Measurements from ENCODE around the gene TACC2.
"Not testable (repeated sequence)": the region's sequence is repeated elsewhere in the genome, so short reads cannot be mapped to it uniquely, and the experiment has no call there.

The TACC2 gene

DNA sequence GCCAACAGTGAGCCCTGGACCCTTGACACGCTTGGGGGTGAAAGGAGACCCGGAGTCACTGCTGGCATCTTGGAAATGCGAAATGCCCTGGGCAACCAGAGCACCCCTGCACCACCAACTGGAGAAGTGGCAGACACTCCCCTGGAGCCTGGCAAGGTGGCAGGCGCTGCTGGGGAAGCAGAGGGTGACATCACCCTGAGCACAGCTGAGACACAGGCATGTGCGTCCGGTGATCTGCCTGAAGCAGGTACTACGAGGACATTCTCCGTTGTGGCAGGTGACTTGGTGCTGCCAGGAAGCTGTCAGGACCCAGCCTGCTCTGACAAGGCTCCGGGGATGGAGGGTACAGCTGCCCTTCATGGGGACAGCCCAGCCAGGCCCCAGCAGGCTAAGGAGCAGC is 98.5 kb downstream of the TACC2 start:
- no peak for DNase-seq (ENCODE audit: low read depth in 2 of 2, low spot score in 1 of 2)

GRCh38 chr10:122089311-122090017 is 100.5 kb downstream of the TACC2 start:
- no peak for DNase-seq (ENCODE audit: low read depth in 2 of 2, low spot score in 1 of 2)

- DNase-seq (ENCODE audit: low read depth in 2 of 2, low spot score in 1 of 2): no peak
Observed at GRCh38 chr10:122091722-122092121, 102.8 kb downstream of the TACC2 start.

DNA sequence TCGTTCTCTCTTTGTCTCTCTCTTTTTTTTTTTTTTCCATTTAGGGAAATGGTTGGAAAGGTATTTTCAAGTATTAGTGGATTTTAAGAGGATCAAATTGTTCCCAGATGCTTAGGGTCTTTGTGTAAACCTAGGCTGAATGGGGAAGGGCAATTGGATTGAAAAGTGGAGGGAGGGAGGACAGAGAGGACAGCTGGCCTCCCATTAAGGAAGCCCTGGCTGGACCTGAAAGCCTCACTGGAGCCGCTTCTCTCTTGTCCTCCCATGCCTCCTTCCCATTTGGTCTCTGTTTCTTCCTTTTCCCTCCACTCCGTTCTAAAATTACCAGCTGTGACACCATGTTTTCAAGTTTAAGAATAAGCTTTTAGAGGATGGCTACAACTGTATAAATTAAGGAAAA is 104.1 kb downstream of the TACC2 start:
- DNase-seq (ENCODE audit: low read depth in 2 of 2, low spot score in 1 of 2): no peak

DNA sequence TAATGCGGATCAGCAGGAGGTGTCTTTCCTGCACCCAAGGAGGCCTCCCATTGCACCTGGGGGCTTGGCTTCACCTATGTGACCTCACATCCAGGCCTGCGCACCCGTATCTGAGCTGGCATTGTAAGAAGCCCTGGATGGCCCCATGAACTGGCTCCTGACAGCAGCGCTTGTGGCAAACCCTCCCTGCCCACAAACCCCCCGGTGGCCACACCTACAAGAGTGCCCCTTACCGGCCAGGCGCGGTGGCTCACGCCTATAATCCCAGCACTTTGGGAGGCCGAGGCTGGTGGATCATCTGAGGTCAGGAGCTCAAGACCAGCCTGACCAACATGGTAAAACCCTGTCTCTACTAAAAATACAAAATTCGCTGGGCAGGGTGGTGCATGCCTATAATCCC is 107.2 kb downstream of the TACC2 start:
- not testable (repeated sequence) for DNase-seq (ENCODE audit: low read depth in 2 of 2, low spot score in 1 of 2)

DNA sequence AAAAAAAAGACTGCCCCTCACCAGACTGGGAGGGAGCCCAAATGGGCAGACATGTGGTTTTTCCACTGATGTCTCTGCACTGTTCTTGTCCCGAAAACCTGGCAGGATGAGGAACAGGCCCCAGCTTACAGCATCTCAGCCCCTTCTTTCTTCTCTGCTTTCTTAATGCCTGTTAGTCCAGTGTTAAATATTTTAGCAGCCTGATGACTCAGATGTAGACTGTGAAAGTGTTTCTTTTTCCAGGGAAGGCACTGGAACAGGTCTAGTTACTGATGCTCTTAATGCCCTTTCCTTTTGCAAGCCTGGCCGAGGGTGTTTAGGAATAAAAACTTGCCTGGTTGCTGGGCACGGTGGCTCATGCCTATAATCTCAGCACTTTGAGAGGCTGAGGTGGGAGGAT is 107.7 kb downstream of the TACC2 start:
- DNase-seq (ENCODE audit: low read depth in 2 of 2, low spot score in 1 of 2): no peak

GRCh38 chr10:122097935-122098334 is 109.0 kb downstream of the TACC2 start:
- DNase-seq (ENCODE audit: low read depth in 2 of 2, low spot score in 1 of 2): no peak

GRCh38 chr10:122098924-122099323 is 110.0 kb downstream of the TACC2 start:
- no peak for DNase-seq (ENCODE audit: low read depth in 2 of 2, low spot score in 1 of 2)

- DNase-seq (ENCODE audit: low read depth in 2 of 2, low spot score in 1 of 2): no peak
Observed at GRCh38 chr10:122099562-122099961, 110.6 kb downstream of the TACC2 start.

GRCh38 chr10:122102146-122102868 is 113.3 kb downstream of the TACC2 start:
- DNase-seq (ENCODE audit: low read depth in 2 of 2, low spot score in 1 of 2): no peak

DNA sequence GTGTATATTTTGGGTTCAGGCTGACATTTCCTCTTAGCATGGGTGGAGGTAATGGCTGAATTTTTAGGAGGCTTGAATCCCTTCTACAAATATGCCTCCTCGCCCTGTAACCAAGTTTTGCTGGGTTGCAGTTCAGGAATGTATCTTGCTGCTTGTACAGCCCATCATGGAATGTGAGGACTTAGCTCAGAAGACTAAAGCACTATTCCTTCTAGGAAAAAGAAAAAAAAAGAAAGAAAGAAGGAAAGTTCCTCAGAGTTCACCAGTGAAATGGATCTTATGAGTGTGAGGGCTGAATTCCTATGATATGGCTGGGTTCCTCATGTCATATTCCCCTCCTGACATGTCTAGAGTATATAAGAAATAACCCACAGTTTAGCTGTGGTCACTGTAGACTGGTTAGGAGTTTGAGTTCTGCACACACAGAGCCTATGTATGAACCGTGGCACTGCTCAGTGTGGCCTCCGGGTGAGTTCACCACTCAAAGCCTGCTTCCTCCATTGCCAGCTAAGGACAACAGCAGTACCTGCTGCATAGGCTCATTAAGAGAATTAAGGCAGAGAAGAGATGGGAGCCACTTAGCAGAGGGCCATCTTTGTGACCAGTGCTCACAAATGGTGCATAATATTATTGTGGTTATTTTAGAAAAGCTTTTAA is 114.0 kb downstream of the TACC2 start:
- DNase-seq (ENCODE audit: low read depth in 2 of 2, low spot score in 1 of 2): no peak

DNA sequence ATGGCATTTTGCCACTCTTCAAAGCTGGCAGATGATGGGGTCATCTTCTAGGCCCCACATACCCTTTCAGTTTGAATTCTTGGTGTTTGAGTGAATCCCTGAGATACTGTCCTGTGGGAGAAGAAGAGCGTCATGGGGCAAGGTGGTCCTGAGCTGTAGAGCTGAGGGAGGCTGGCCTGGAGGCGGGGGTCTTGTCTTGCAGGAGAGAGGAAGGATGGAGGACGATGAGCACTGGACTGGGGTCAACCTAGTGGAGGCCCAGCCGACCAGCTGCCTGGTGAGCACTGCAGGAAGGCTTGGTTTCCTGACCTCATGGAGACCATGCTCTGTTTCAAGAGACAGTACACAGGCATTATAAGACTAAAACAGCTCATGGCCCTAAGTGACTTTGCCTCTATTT is 114.6 kb downstream of the TACC2 start:
- no peak for DNase-seq (ENCODE audit: low read depth in 2 of 2, low spot score in 1 of 2)

- DNase-seq (ENCODE audit: low read depth in 2 of 2, low spot score in 1 of 2): not testable (repeated sequence)
Observed at GRCh38 chr10:122108786-122109185, 119.8 kb downstream of the TACC2 start.

GRCh38 chr10:122112021-122112616 is 123.2 kb downstream of the TACC2 start:
- no peak for DNase-seq (ENCODE audit: low read depth in 2 of 2, low spot score in 1 of 2)

DNA sequence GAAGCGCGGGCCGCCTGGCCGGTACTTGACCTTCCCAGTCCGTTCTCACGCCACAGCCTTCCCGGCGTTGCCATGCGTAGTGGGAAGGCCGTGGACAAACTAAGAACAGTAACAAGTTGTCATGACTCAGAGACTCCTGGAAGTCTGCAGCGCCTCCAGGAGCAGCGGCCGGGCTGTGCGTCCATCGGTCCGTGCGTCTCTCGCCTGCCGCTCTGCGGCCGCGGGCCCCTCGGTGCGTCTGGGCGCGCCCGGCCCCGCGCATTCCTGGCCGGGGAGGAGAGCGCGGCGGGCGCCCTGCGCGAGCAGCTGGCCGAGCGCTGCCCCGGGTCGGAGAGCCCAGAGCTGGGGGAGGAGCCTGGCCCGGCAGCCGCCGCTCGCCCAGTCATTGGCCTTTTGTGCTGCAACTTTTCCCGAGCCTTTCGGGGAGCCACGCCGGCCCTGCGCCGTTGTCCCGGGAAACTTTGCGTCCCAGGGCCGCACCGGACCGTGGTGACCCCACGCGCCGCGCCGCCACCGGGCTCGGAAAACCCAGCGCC is 123.7 kb downstream of the TACC2 start:
- DNase-seq (ENCODE audit: low read depth in 2 of 2, low spot score in 1 of 2): no peak

GRCh38 chr10:122113161-122113944 is 124.4 kb downstream of the TACC2 start:
- DNase-seq (ENCODE audit: low read depth in 2 of 2, low spot score in 1 of 2): no peak

DNA sequence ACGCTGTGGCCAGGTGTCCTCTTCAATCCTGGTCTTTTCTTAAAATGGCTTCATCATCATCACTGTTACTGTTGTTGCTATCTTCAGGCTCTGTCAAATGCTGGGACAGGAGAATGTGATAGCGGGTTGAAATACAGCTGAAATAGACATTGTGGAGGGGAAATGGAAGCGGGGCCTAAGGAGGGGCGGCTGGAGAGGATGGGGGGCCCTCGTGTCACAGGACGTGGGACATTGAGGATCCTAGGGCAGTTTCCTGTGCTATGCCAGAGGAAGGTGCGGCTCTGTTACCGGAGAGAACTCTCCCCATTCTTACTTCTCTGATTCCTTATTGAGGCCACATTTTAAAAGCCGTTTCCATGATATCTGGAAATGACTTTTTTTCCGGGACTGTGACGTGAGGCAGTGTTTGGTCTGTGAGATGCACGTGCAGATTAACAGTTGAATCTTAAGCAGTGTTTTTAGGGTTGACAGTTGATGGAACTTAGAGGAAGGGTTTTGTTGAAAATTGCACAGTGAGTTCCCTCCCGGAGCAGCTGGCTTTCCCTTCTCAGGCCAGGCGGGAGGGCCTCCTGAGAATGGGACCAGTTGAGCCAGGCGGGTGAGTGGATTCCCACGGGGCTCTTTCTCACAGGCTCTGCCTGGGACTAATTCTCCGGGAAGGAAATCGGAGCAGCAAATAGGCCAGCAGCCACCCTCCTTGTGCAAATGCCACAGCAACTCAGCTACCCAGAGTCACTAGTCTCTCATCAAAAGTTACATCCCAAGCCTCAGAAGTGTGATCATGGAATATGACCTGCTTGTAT is 125.2 kb downstream of the TACC2 start:
- DNase-seq (ENCODE audit: low read depth in 2 of 2, low spot score in 1 of 2): no peak

GRCh38 chr10:122115874-122116273 is 126.9 kb downstream of the TACC2 start:
- DNase-seq (ENCODE audit: low read depth in 2 of 2, low spot score in 1 of 2): no peak

- no peak for DNase-seq (ENCODE audit: low read depth in 2 of 2, low spot score in 1 of 2)
Observed at GRCh38 chr10:122116331-122116730, 127.4 kb downstream of the TACC2 start.

DNA sequence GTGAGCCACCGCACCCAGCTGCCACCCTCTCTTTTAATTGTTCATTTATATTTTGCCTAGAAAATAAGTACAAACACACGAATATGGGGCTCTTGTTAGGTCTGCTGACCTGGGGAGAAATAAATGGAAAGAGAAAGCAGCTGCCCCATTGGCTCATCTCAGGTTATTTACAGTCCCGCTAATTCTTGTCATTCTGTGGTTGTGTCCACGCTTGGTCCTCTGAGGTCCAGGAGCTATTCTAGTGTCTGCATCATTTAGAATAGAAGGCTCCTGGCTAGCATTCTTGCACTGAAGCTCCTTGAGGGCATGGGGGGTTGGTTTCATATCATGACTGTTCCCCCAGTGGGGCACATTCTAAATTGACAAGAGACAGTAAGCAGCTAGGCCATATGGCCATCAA is 128.5 kb downstream of the TACC2 start:
- no peak for DNase-seq (ENCODE audit: low read depth in 2 of 2, low spot score in 1 of 2)

Measured in stimulated activated CD8-positive, alpha-beta memory T cell treated with anti-CD3 and anti-CD28 coated beads, Interleukin-4, amount 100 ng/mL, for 4 hours (primary cell).